ENCODE results near the gene ZDHHC14. TPM values are rescaled to one million over a fixed set of nuclear protein-coding genes. Genes with fewer than 3 reads are reported as not detected.
"Not testable (repeated sequence)": the region's sequence is repeated elsewhere in the genome, so short reads cannot be mapped to it uniquely, and the experiment has no call there.

Gene ZDHHC14
- total RNA-seq, 1 experiment from 2014 or later = 3.8 TPM

GRCh38 chr6:157707576-157707975, 326.6 kb downstream of the ZDHHC14 start:
- no peak for DNase-seq (ENCODE audit: low spot score)
- in situ Hi-C loops (cut with HindIII; ENCODE audit: low sequenced_read_pairs) = no loop called here

GRCh38 chr6:157708239-157708638, 327.2 kb downstream of the ZDHHC14 start:
- in situ Hi-C loops (cut with HindIII; ENCODE audit: low sequenced_read_pairs) = no loop called here
- DNase-seq (ENCODE audit: low spot score) = no peak

- in situ Hi-C loops (cut with HindIII; ENCODE audit: low sequenced_read_pairs) = no loop called here
- no peak for DNase-seq (ENCODE audit: low spot score)
These were observed 327.9 kb downstream of the ZDHHC14 start for GRCh38 chr6:157708933-157709332.

- DNase-seq (ENCODE audit: low spot score) = no peak
- in situ Hi-C loops (cut with HindIII; ENCODE audit: low sequenced_read_pairs) = no loop called here
These were observed 328.6 kb downstream of the ZDHHC14 start for GRCh38 chr6:157709555-157709954.

- no peak for DNase-seq (ENCODE audit: low spot score)
- in situ Hi-C loops (cut with HindIII; ENCODE audit: low sequenced_read_pairs) = no loop called here
These were observed 329.6 kb downstream of the ZDHHC14 start for GRCh38 chr6:157710604-157711003.

- in situ Hi-C loops (cut with HindIII; ENCODE audit: low sequenced_read_pairs) = no loop called here
These were observed 330.1 kb downstream of the ZDHHC14 start for GRCh38 chr6:157711060-157711459.

GRCh38 chr6:157712585-157713295, 331.8 kb downstream of the ZDHHC14 start:
- no peak for DNase-seq (ENCODE audit: low spot score)
- in situ Hi-C loops (cut with HindIII; ENCODE audit: low sequenced_read_pairs) = no loop called here

More at GRCh38 chr6:157711060-157711459, 330.1 kb downstream of the ZDHHC14 start:
- DNase-seq (ENCODE audit: low spot score) = no peak

GRCh38 chr6:157713451-157714152, 332.6 kb downstream of the ZDHHC14 start:
- DNase-seq (ENCODE audit: low spot score) = no peak
- in situ Hi-C loops (cut with HindIII; ENCODE audit: low sequenced_read_pairs) = no loop called here

GRCh38 chr6:157714153-157714490, 333.1 kb downstream of the ZDHHC14 start:
- no peak for DNase-seq (ENCODE audit: low spot score)
- in situ Hi-C loops (cut with HindIII; ENCODE audit: low sequenced_read_pairs) = no loop called here

- DNase-seq (ENCODE audit: low spot score) = no peak
- in situ Hi-C loops (cut with HindIII; ENCODE audit: low sequenced_read_pairs) = no loop called here
These were observed 334.8 kb downstream of the ZDHHC14 start for GRCh38 chr6:157715728-157716164.

- no peak for DNase-seq (ENCODE audit: low spot score)
- in situ Hi-C loops (cut with HindIII; ENCODE audit: low sequenced_read_pairs) = no loop called here
These were observed 335.4 kb downstream of the ZDHHC14 start for GRCh38 chr6:157716251-157716995.

- in situ Hi-C loops (cut with HindIII; ENCODE audit: low sequenced_read_pairs) = no loop called here
- DNase-seq (ENCODE audit: low spot score) = no peak
These were observed 336.4 kb downstream of the ZDHHC14 start for GRCh38 chr6:157717340-157717748.

- no peak for DNase-seq (ENCODE audit: low spot score)
- in situ Hi-C loops (cut with HindIII; ENCODE audit: low sequenced_read_pairs) = no loop called here
These were observed 337.7 kb downstream of the ZDHHC14 start for GRCh38 chr6:157718503-157719187.

- in situ Hi-C loops (cut with HindIII; ENCODE audit: low sequenced_read_pairs) = not testable (repeated sequence)
These were observed 340.0 kb downstream of the ZDHHC14 start for GRCh38 chr6:157720964-157721363.

GRCh38 chr6:157721426-157721825, 340.4 kb downstream of the ZDHHC14 start:
- no peak for DNase-seq (ENCODE audit: low spot score)
- in situ Hi-C loops (cut with HindIII; ENCODE audit: low sequenced_read_pairs) = no loop called here

More at GRCh38 chr6:157720964-157721363, 340.0 kb downstream of the ZDHHC14 start:
- DNase-seq (ENCODE audit: low spot score) = not testable (repeated sequence)

GRCh38 chr6:157721830-157722229, 340.8 kb downstream of the ZDHHC14 start:
- DNase-seq (ENCODE audit: low spot score) = no peak
- in situ Hi-C loops (cut with HindIII; ENCODE audit: low sequenced_read_pairs) = no loop called here

GRCh38 chr6:157723376-157723775, 342.4 kb downstream of the ZDHHC14 start:
- in situ Hi-C loops (cut with HindIII; ENCODE audit: low sequenced_read_pairs) = no loop called here
- DNase-seq (ENCODE audit: low spot score) = no peak

- in situ Hi-C loops (cut with HindIII; ENCODE audit: low sequenced_read_pairs) = no loop called here
- no peak for DNase-seq (ENCODE audit: low spot score)
These were observed 343.3 kb downstream of the ZDHHC14 start for GRCh38 chr6:157724138-157724820.
